Keratinocyte (primary cell): ENCODE data around the gene MIEF1.

ENCODE experiments used
- EZH2 ChIP-seq: IDR thresholded peaks from one replicate; pipeline ENCODE4 v1.6.1; 2012; ENCODE audit warnings: inconsistent platforms, mild to moderate bottlenecking, low read length, moderate library complexity
- TF ChIP-seq, protein P1 (sequence below), 3 experiments: IDR thresholded peaks in 1 of 3; conservative IDR thresholded peaks in 1 of 3; optimal IDR thresholded peaks in 1 of 3; 2 replicates in 2 of 3; 3 replicates in 1 of 3; pipeline versions ENCODE3 to v1.5.1; 2011; ENCODE audit warnings: low read length in 3 of 3, mild to moderate bottlenecking in 3 of 3, moderate library complexity in 2 of 3, control low read depth in 1 of 3, inconsistent platforms in 1 of 3; ENCODE audit not compliant: insufficient read depth in 2 of 3; ENCODE audit errors: extremely low read depth in 1 of 3

DNA sequence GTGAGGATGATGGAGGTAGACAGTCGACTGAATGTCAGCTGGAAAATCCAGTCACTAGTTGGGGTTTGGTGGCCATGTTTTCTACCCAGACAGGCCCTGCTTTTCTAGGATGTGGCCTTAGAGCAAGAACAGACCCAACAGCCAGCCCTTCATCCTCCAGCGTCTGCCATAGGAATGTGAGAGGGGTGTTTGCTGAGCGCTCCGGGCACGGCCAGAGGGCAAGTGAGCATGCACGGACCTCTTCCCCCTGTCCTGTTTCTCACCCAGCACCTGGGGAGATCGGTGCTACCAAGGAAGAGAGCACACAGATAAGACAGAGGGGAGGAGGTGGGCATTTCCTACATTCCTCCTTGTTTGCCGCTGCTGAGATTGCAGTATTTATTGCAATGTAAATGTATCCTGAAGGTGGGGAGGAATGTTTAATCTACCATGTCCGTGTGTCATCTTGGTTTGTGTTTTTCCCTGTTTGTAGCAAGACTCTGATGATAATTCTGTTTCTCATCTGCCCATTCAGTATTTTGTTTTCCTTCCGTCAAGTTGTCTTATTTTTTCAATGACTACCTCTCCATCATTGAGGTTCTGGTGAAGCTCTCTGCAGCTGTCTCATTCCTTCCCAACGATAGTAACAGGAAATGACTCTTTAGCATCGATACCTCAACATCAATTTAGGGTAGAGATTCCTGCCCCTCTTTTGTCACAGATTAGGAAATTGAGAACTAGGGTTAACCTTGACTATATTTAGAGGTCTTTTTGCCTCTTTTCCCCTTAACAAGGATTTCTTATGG is 13.4 kb downstream of the MIEF1 start:
- TF ChIP-seq, protein P1, sequence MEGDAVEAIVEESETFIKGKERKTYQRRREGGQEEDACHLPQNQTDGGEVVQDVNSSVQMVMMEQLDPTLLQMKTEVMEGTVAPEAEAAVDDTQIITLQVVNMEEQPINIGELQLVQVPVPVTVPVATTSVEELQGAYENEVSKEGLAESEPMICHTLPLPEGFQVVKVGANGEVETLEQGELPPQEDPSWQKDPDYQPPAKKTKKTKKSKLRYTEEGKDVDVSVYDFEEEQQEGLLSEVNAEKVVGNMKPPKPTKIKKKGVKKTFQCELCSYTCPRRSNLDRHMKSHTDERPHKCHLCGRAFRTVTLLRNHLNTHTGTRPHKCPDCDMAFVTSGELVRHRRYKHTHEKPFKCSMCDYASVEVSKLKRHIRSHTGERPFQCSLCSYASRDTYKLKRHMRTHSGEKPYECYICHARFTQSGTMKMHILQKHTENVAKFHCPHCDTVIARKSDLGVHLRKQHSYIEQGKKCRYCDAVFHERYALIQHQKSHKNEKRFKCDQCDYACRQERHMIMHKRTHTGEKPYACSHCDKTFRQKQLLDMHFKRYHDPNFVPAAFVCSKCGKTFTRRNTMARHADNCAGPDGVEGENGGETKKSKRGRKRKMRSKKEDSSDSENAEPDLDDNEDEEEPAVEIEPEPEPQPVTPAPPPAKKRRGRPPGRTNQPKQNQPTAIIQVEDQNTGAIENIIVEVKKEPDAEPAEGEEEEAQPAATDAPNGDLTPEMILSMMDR (optimal IDR thresholded peaks at IDR 0.05 in 1 of 3, IDR thresholded peaks at IDR 0.05 in 1 of 3, conservative IDR thresholded peaks at IDR 0.05 in 1 of 3; ENCODE audit: extremely low read depth in 1 of 3, insufficient read depth in 2 of 3, low read length in 3 of 3): no peak
- no peak for TF ChIP-seq EZH2
